Measurements from ENCODE around the gene LINC00305.

Gene LINC00305

GRCh38 chr18:64127172-64127571, 21.7 kb downstream of the LINC00305 start:
- POLR2A ChIA-PET = no interaction called here
- H3K4me3 ChIP-seq (ENCODE audit: low read depth, low read length) = no peak overlapping the region
- CTCF ChIA-PET = no interaction called here
- no peaks in the 10 kb centered on the region for H3K9me3 ChIP-seq (ENCODE audit: control insufficient read depth, insufficient read depth, low read depth, low read length)
- no peak overlapping the region for H3K27ac ChIP-seq (ENCODE audit: extremely low read depth, low read depth, low read length)
- no peak for TF ChIP-seq ZNF112 (tag by site-specific recombination; IDR thresholded peaks at IDR 0.05)
- no peak for TF ChIP-seq GFI1B (tag by site-specific recombination; IDR thresholded peaks at IDR 0.05)
- no peak for TF ChIP-seq SP2 (tag by site-specific recombination; IDR thresholded peaks at IDR 0.05)
- TF ChIP-seq ZNF221 (tag by site-specific recombination; IDR thresholded peaks at IDR 0.05; ENCODE audit: borderline replicate concordance) = no peak
- no peak for TF ChIP-seq ZBTB21 (tag by site-specific recombination; IDR thresholded peaks at IDR 0.05)
- no peaks in the 10 kb centered on the region for H3K4me1 ChIP-seq (ENCODE audit: control insufficient read depth, insufficient read depth, low read length)
- no peaks in the 10 kb centered on the region for H3K36me3 ChIP-seq (ENCODE audit: control insufficient read depth in 2 of 2, insufficient read depth in 1 of 2, low read length in 2 of 2)

GRCh38 chr18:64119916-64120315, 29.0 kb downstream of the LINC00305 start:
- CTCF ChIA-PET = interaction anchor here (1.1 kb wide), 1 partner anchor 46 kb away, joined by 3 read pairs; no protein-coding TSS in a partner anchor

GRCh38 chr18:64118406-64118805, 30.5 kb downstream of the LINC00305 start:
- Histone ChIP-seq H3K36me3 (ENCODE audit: control insufficient read depth in 2 of 2, insufficient read depth in 1 of 2, low read length in 2 of 2) (no peaks in the 10 kb centered on the region), H3K4me3 (ENCODE audit: low read depth, low read length) (no peak overlapping the region), H3K27ac (ENCODE audit: extremely low read depth, low read depth, low read length) (no peak overlapping the region), H3K9me3 (ENCODE audit: control insufficient read depth, insufficient read depth, low read depth, low read length) (no peaks in the 10 kb centered on the region), H3K4me1 (ENCODE audit: control insufficient read depth, insufficient read depth, low read length) (no peaks in the 10 kb centered on the region)
- CTCF ChIA-PET = interaction anchor here (0.7 kb wide), 1 partner anchor 695 kb away, joined by 4 read pairs; no protein-coding TSS in a partner anchor
- TF ChIP-seq ZNF416 (tag by site-specific recombination; IDR thresholded peaks at IDR 0.05) (no peak), MYNN (tag by site-specific recombination; IDR thresholded peaks at IDR 0.05; ENCODE audit: borderline replicate concordance) (no peak), ZNF280D (tag by site-specific recombination; IDR thresholded peaks at IDR 0.05) (no peak), ZNF366 (tag by site-specific recombination; conservative IDR thresholded peaks at IDR 0.05) (no peak), PBX3 (CRISPR knock-in tag; IDR thresholded peaks at IDR 0.05) (no peak), HOXC10 (CRISPR knock-in tag; IDR thresholded peaks at IDR 0.05) (no peak)
- POLR2A ChIA-PET = no interaction called here

More at GRCh38 chr18:64119916-64120315, 29.0 kb downstream of the LINC00305 start:
- Histone ChIP-seq H3K4me1 (ENCODE audit: control insufficient read depth, insufficient read depth, low read length) (no peaks in the 10 kb centered on the region), H3K36me3 (ENCODE audit: control insufficient read depth in 2 of 2, insufficient read depth in 1 of 2, low read length in 2 of 2) (no peaks in the 10 kb centered on the region), H3K4me3 (ENCODE audit: low read depth, low read length) (no peak overlapping the region), H3K9me3 (ENCODE audit: control insufficient read depth, insufficient read depth, low read depth, low read length) (no peaks in the 10 kb centered on the region), H3K27ac (ENCODE audit: extremely low read depth, low read depth, low read length) (no peak overlapping the region)
- TF ChIP-seq ZNF580 (tag by site-specific recombination; IDR thresholded peaks at IDR 0.05) (no peak), ZBTB21 (tag by site-specific recombination; IDR thresholded peaks at IDR 0.05) (no peak), HOXC10 (CRISPR knock-in tag; IDR thresholded peaks at IDR 0.05) (no peak), ZNF510 (tag by site-specific recombination; IDR thresholded peaks at IDR 0.05; ENCODE audit: insufficient replicate concordance) (no peak), YY1 (tag by site-specific recombination; IDR thresholded peaks at IDR 0.05) (no peak), ZNF837 (tag by site-specific recombination; IDR thresholded peaks at IDR 0.05) (no peak)
- POLR2A ChIA-PET = no interaction called here
